Stomach (tissue), 9 donors: Measurements from ENCODE around the gene ELN. TPM values are rescaled to one million over a fixed set of nuclear protein-coding genes. Genes with fewer than 3 reads are reported as not detected.

Experiments used
- DNase-seq, 2 donors: peaks; one replicate each; pipeline versions ENCODE4 v3.0.0 to v3.0.0-alpha.2; 2013 to 2019
- H3K27ac ChIP-seq, 5 donors: fragments of 200-600 bp in 4 of 5; sonication (generic) in 4 of 5; one replicate each; pipeline ENCODE4 v1.5.1; 2013 to 2019; ENCODE audit warnings: mild to moderate bottlenecking in 1 of 5, moderate library complexity in 1 of 5
- H3K27me3 ChIP-seq, 3 donors: fragments of 200-600 bp; sonication (generic); one replicate each; pipeline ENCODE4 v1.5.1; 2017 to 2019; ENCODE audit warnings: mixed run types in 1 of 3
- H3K36me3 ChIP-seq, 4 donors: fragments of 200-600 bp; sonication (generic); 1 replicate in 3 of 4; 2 replicates in 1 of 4; pipeline ENCODE4 v1.5.1; 2016 to 2019
- H3K4me1 ChIP-seq, 4 donors: fragments of 200-600 bp; sonication (generic); one replicate each; pipeline ENCODE4 v1.5.1; 2016 to 2019
- H3K4me3 ChIP-seq, 4 donors: fragments of 200-600 bp; sonication (generic) in 3 of 4; one replicate each; pipeline ENCODE4 v1.5.1; 2016 to 2019; ENCODE audit warnings: mild to moderate bottlenecking in 1 of 4
- H3K9me3 ChIP-seq, 4 donors: fragments of 200-600 bp; sonication (generic); one replicate each; pipeline ENCODE4 v1.5.1; 2016 to 2019
- EP300 ChIP-seq: sonication (generic); formaldehyde crosslinking; IDR thresholded peaks from one replicate; pipeline ENCODE4 v1.6.1; 2017; ENCODE audit warnings: antibody characterized with exemption
- POLR2A ChIP-seq, 4 donors: fragments of 450-650 bp; IDR thresholded peaks; one replicate each; pipeline ENCODE4 v1.6.1; 2016; ENCODE audit warnings: antibody characterized with exemption in 4 of 4, control low read depth in 2 of 4, mild to moderate bottlenecking in 1 of 4, moderate library complexity in 1 of 4
- POLR2AphosphoS5 ChIP-seq, 3 donors: sonication (generic); formaldehyde crosslinking; IDR thresholded peaks; one replicate each; pipeline ENCODE4 v1.6.1; 2016; ENCODE audit warnings: antibody characterized with exemption in 3 of 3
- whole genome bisulfite sequencing, 5 donors: extraction: QIAGEN DNeasy Blood & Tissue Kit in 3 of 5; methylation state at CpG; one replicate each; pipeline versions ENCODE4 v1.1.5 to v1.1.7; 2013 to 2018; 5-methylcytosine and 5-hydroxymethylcytosine counted together
- intact Hi-C: fragments of 100-400 bp; cut with DNase I; formaldehyde crosslinking; loops from one replicate; pipeline ENCODE4 v1.15.1; 2023; ENCODE audit warnings: low total_unique reads
- polyA plus RNA-seq, 3 donors: library from polyadenylated mRNA; stranded (reverse); fragments of 200-250 nt; gene quantifications; one replicate each; pipeline ENCODE4 v1.2.3, GENCODE V29; 2013
- total RNA-seq, 5 donors: library from RNA; depleted of rRNA; stranded (reverse); fragments of >200 nt; gene quantifications; one replicate each; pipeline versions ENCODE4 v1.1.0 to v1.2.3, GENCODE V29; 2014 to 2016
- TF ChIP-seq, protein P1 (sequence below), 7 experiments: fragments of 450-650 bp in 4 of 7; fragments of 200-600 bp in 3 of 7; sonication (generic) in 3 of 7; IDR thresholded peaks; one replicate each; pipeline ENCODE4 v1.5.1; 2016 to 2019; ENCODE audit warnings: antibody characterized with exemption in 7 of 7, control low read depth in 2 of 7, mild to moderate bottlenecking in 1 of 7
- donor health status: healthy with polysubstance abuse.
- donor health status: Bipolar disorder and iron deficiency.
- donor health status: healthy.

The ELN gene
- total and polyA plus RNA-seq, 8 donors, result 19.4 to 274 (median 66.5) TPM

DNA sequence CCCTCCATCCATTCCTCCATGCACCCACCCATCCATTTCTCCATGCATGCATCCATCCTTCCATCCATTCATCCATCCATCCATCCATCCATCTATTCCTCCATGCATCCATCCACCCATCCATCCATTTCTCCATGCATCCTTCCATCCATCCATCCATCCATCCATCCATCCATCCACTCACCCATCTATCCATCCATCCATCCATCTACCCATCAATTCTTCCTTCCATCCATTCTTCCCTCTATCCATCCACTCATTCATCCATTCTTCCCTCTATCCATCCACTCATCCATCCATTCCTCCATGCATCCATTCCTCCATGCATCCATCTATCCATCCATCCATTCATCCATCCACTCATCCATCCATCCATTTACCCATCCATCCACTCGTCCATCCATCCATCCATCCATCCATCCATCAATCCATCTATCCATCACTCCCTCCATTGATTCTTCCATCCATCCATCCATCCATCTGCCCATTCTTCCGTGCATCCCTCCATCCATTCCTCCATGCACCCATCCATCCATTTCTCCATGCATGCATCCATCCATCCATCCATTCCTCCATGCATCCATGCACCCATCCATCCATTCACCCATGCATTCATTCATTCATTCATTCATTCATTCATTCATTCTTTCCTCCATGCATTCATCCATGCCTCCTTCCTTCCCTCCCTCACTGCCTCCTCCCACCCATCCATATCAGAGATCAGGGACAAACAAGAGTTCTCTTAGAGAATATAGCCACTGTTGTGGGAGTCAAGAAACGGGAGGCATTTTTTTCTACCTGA is 22.2 kb downstream of the ELN start:
- intact Hi-C loops, result loop anchor here (10.0 kb wide), 1 partner anchor 355 kb away; no protein-coding TSS in a partner anchor
- no peak for DNase-seq
- no peaks in the 10 kb centered on the region for H3K27me3 ChIP-seq
- H3K36me3 ChIP-seq, result peaks cover 5 to 99% (median 85%) of the 10 kb centered on the region in 4 donors
- H3K4me3 ChIP-seq, result no peak overlapping the region
- TF ChIP-seq POLR2A (IDR thresholded peaks at IDR 0.05) (no peak), POLR2AphosphoS5 (IDR thresholded peaks at IDR 0.05) (no peak), EP300 (no peak)
- TF ChIP-seq, protein P1, sequence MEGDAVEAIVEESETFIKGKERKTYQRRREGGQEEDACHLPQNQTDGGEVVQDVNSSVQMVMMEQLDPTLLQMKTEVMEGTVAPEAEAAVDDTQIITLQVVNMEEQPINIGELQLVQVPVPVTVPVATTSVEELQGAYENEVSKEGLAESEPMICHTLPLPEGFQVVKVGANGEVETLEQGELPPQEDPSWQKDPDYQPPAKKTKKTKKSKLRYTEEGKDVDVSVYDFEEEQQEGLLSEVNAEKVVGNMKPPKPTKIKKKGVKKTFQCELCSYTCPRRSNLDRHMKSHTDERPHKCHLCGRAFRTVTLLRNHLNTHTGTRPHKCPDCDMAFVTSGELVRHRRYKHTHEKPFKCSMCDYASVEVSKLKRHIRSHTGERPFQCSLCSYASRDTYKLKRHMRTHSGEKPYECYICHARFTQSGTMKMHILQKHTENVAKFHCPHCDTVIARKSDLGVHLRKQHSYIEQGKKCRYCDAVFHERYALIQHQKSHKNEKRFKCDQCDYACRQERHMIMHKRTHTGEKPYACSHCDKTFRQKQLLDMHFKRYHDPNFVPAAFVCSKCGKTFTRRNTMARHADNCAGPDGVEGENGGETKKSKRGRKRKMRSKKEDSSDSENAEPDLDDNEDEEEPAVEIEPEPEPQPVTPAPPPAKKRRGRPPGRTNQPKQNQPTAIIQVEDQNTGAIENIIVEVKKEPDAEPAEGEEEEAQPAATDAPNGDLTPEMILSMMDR (IDR thresholded peaks at IDR 0.05), result no peak
- no peak overlapping the region for H3K27ac ChIP-seq
- peaks cover 0 to 9% (median 6%) of the 10 kb centered on the region in 4 donors for H3K4me1 ChIP-seq
- no peaks in the 10 kb centered on the region for H3K9me3 ChIP-seq
- 71 to 83% (median 78%) methylated on average over 3 of the region's 3 CpGs for WGBS, 5 donors

- H3K4me3 ChIP-seq, result no peak overlapping the region
Observed at GRCh38 chr7:74051193-74051592, 23.2 kb downstream of the ELN start.

DNA sequence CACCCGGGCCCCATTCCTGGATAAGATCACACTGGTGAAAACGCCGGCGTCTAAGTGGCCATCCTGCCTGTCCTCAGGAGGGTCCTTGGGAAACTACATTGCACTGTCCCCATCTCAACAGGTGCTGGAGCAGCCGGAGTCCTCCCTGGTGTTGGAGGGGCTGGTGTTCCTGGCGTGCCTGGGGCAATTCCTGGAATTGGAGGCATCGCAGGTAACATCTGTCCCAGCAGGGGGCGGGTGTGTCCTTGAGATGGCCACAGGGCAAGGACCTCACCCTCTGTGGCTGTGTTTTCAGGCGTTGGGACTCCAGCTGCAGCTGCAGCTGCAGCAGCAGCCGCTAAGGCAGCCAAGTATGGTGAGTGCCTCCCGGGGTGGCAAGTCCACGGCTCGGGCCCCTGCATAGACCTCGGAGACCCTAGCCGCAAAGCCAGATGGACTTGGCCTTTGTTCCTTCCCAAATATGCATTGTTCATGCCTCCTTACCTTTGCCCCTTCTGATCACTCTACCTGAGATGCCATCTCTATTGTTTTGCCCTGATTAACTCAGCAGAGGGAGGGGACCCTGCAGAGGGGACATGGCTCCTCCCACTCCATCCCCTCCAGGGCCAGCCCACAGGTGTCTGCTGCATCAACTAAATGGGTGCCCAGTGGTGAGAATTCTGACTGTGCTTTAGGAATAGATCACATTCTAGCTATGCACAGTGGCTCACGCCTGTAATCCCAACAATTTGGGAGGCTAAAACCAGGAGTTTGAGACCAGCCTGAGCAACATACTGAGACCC is 23.8 kb downstream of the ELN start:
- no peak overlapping the region for H3K27ac ChIP-seq
- H3K4me1 ChIP-seq, result peaks cover 0 to 9% (median 6%) of the 10 kb centered on the region in 4 donors
- intact Hi-C loops, result no loop called here
- peak; percentile 50 to 64 for DNase-seq
- H3K36me3 ChIP-seq, result peaks cover 5 to 99% (median 82%) of the 10 kb centered on the region in 4 donors
- 44 to 64% (median 49%) methylated on average over 9 to 16 of the region's 16 CpGs for WGBS, 5 donors
- no peak overlapping the region for H3K4me3 ChIP-seq
- no peaks in the 10 kb centered on the region for H3K9me3 ChIP-seq
- TF ChIP-seq EP300 (no peak), POLR2A (IDR thresholded peaks at IDR 0.05) (no peak)
- TF ChIP-seq, protein P1 (IDR thresholded peaks at IDR 0.05), result peak in 3 of 7 experiments; percentile 9 to 42 (median 32)
- H3K27me3 ChIP-seq, result no peaks in the 10 kb centered on the region

More at GRCh38 chr7:74051193-74051592, 23.2 kb downstream of the ELN start:
- H3K27ac ChIP-seq, result no peak overlapping the region
- DNase-seq, result peak in 1 of 2 donors; percentile 64
- H3K27me3 ChIP-seq, result no peaks in the 10 kb centered on the region
- no peaks in the 10 kb centered on the region for H3K9me3 ChIP-seq
- WGBS, 5 donors, result 59 to 66% (median 64%) methylated on average over 8 to 10 of the region's 10 CpGs
- peaks cover 5 to 99% (median 82%) of the 10 kb centered on the region in 4 donors for H3K36me3 ChIP-seq
- intact Hi-C loops, result no loop called here
- no peak for TF ChIP-seq EP300
- no peak for TF ChIP-seq POLR2AphosphoS5 (IDR thresholded peaks at IDR 0.05)
- TF ChIP-seq POLR2A (IDR thresholded peaks at IDR 0.05), result no peak
- TF ChIP-seq, protein P1 (IDR thresholded peaks at IDR 0.05), result no peak
- H3K4me1 ChIP-seq, result peaks cover 0 to 9% (median 6%) of the 10 kb centered on the region in 4 donors

DNA sequence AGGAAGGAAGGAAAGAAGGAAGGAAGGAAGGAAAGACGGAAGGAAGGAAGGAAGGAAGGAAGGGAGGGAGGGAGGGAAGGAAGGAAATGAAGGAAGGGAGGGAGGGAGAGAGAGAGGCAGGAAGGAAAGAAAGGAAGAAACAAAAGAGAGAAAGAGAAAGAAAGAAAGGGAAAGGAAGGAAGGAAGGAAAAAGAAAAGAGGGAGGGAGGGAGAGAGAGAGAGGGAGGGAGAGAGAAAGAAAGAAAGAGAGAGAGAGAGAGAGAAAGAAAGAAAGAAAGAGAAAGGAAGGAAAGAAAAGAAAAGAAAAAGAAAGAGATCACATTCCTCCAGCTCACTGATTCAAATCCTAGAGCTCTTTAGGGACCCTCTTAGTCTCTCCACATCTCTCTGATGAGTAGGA is 24.7 kb downstream of the ELN start:
- H3K4me1 ChIP-seq, result peaks cover 0 to 12% (median 7%) of the 10 kb centered on the region in 4 donors
- H3K27ac ChIP-seq, result no peak overlapping the region
- TF ChIP-seq POLR2A (IDR thresholded peaks at IDR 0.05) (no peak), EP300 (no peak), POLR2AphosphoS5 (IDR thresholded peaks at IDR 0.05) (no peak)
- TF ChIP-seq, protein P1 (IDR thresholded peaks at IDR 0.05), result no peak
- intact Hi-C loops, result no loop called here
- no peaks in the 10 kb centered on the region for H3K9me3 ChIP-seq
- H3K4me3 ChIP-seq, result no peak overlapping the region
- WGBS, 5 donors, result 63 to 91% (median 71%) methylated on average over 1 of the region's 1 CpG
- no peaks in the 10 kb centered on the region for H3K27me3 ChIP-seq
- no peak for DNase-seq
- H3K36me3 ChIP-seq, result peaks cover 0 to 99% (median 83%) of the 10 kb centered on the region in 4 donors
